ENCODE data around the gene DEFB110. TPM values are rescaled to one million over a fixed set of nuclear protein-coding genes. Genes with fewer than 3 reads are reported as not detected.

DEFB110 gene
- total RNA-seq, 2 experiments from 2014 or later = not detected

DNA sequence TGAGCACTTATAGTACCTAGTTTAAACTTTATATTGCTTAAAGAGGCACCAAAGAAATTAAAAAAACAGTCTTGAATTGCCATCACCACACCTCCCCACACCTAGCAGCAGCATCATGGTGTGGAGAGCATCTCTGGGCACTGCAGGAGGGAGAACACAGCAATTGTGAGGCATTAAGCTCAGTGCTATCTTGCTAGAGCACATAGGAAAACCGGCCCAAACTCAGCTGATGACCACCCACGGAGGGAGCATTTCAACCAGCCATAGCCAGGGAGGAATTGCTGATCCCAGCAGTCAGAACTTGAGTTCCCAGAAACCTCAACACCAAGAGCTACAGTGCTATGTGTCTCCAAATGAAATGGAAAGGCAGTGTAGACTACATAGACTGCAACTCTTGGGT is 32.9 kb downstream of the DEFB110 start:
- no peak overlapping the region for H3K4me2 ChIP-seq (ENCODE audit: low read length)
- no peaks in the 10 kb centered on the region for H3K36me3 ChIP-seq (ENCODE audit: insufficient read depth, low read length)
- DNase-seq (ENCODE audit: low spot score) = no peak
- H3K79me2 ChIP-seq (ENCODE audit: insufficient read depth, low read depth, low read length) = no peaks in the 10 kb centered on the region
- H3K9me3 ChIP-seq (ENCODE audit: low read length) = no peaks in the 10 kb centered on the region
- CTCF ChIA-PET (ENCODE audit: unreplicated experiment) = interaction anchor here (0.5 kb wide), 1 partner anchor 62 kb away, joined by 3 read pairs; no protein-coding TSS in a partner anchor
- no peak overlapping the region for H2AFZ ChIP-seq (ENCODE audit: low read length)
- TF ChIP-seq, protein P1, sequence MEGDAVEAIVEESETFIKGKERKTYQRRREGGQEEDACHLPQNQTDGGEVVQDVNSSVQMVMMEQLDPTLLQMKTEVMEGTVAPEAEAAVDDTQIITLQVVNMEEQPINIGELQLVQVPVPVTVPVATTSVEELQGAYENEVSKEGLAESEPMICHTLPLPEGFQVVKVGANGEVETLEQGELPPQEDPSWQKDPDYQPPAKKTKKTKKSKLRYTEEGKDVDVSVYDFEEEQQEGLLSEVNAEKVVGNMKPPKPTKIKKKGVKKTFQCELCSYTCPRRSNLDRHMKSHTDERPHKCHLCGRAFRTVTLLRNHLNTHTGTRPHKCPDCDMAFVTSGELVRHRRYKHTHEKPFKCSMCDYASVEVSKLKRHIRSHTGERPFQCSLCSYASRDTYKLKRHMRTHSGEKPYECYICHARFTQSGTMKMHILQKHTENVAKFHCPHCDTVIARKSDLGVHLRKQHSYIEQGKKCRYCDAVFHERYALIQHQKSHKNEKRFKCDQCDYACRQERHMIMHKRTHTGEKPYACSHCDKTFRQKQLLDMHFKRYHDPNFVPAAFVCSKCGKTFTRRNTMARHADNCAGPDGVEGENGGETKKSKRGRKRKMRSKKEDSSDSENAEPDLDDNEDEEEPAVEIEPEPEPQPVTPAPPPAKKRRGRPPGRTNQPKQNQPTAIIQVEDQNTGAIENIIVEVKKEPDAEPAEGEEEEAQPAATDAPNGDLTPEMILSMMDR (conservative IDR thresholded peaks at IDR 0.05; ENCODE audit: low read length) = no peak
- TF ChIP-seq EZH2phosphoT487 (IDR thresholded peaks at IDR 0.05; ENCODE audit: borderline replicate concordance, low read depth, low read length) = no peak
- H3K4me1 ChIP-seq (ENCODE audit: insufficient read depth, low read length, poor library complexity, severe bottlenecking) = no peaks in the 10 kb centered on the region
- H3K4me3 ChIP-seq (ENCODE audit: low read depth, low read length, poor library complexity, severe bottlenecking) = no peak overlapping the region
- no peak overlapping the region for H3K27ac ChIP-seq (ENCODE audit: low read depth, low read length, poor library complexity, severe bottlenecking)
- BruUV-seq (replicated peaks) = no TSS peak
- no peaks in the 10 kb centered on the region for H3K9me2 ChIP-seq (ENCODE audit: insufficient read depth, low read length)
- no peaks in the 10 kb centered on the region for H4K20me1 ChIP-seq (ENCODE audit: insufficient read depth, low read length)
- POLR2A ChIA-PET = interaction anchor here (0.6 kb wide), 1 partner anchor 1619 kb away, joined by 3 read pairs; no protein-coding TSS in a partner anchor
- intact Hi-C loops (cut with micrococcal nuclease; ENCODE audit: unreplicated experiment) = no loop called here

DNA sequence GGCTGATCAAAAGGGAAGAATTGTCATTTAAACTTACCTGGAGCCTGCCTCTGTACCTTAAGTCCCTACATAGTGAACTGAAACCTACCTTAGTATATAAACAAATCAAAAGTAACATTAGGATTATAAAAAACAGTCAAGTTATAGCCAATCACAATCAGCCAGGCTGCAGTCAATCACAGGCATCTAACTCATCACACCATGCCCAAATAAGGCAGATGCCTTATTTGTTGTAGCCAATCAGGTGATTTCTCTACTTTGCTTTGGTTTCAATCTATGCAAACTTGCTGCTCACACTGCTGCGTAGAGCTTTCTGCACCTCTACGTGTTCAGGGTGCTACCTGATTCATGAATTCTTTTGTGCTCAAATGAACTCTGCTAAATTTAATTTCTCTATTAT is 34.0 kb downstream of the DEFB110 start:
- intact Hi-C loops (cut with micrococcal nuclease; ENCODE audit: unreplicated experiment) = no loop called here
- no peak overlapping the region for H3K27ac ChIP-seq (ENCODE audit: low read depth, low read length, poor library complexity, severe bottlenecking)
- H3K4me1 ChIP-seq (ENCODE audit: insufficient read depth, low read length, poor library complexity, severe bottlenecking) = no peaks in the 10 kb centered on the region
- ChIA-PET CTCF (ENCODE audit: unreplicated experiment) (no interaction called here), POLR2A (no interaction called here)
- BruUV-seq (replicated peaks) = no TSS peak
- H3K9me3 ChIP-seq (ENCODE audit: low read length) = no peaks in the 10 kb centered on the region
- no peak overlapping the region for H3K4me3 ChIP-seq (ENCODE audit: low read depth, low read length, poor library complexity, severe bottlenecking)
- H4K20me1 ChIP-seq (ENCODE audit: insufficient read depth, low read length) = no peaks in the 10 kb centered on the region
- no peak overlapping the region for H2AFZ ChIP-seq (ENCODE audit: low read length)
- TF ChIP-seq, protein P1 (conservative IDR thresholded peaks at IDR 0.05; ENCODE audit: low read length) = no peak
- TF ChIP-seq EZH2phosphoT487 (IDR thresholded peaks at IDR 0.05; ENCODE audit: borderline replicate concordance, low read depth, low read length) = no peak
- DNase-seq (ENCODE audit: low spot score) = no peak
- H3K79me2 ChIP-seq (ENCODE audit: insufficient read depth, low read depth, low read length) = no peaks in the 10 kb centered on the region
- H3K36me3 ChIP-seq (ENCODE audit: insufficient read depth, low read length) = no peaks in the 10 kb centered on the region
- H3K4me2 ChIP-seq (ENCODE audit: low read length) = no peak overlapping the region
- no peaks in the 10 kb centered on the region for H3K9me2 ChIP-seq (ENCODE audit: insufficient read depth, low read length)

DNA sequence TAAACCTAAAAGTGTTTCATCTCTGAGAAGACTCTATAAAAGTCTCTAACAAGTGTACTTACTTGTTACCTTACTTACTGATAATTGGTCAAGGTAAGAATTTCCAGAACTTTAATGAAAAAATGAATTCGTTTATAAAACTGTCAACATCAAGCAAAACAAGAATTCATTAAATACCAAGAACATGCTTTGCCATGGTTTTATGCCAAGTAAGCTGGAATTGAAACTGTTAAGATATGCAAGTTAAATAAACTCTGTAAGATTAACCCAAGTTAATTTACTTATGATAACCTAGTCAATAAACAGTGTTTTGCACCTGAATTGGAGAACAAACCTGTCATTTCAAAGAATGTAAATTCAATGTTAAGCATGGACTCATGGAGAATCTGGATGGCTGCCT is 35.2 kb downstream of the DEFB110 start:
- no peak overlapping the region for H3K4me2 ChIP-seq (ENCODE audit: low read length)
- no peak overlapping the region for H3K4me3 ChIP-seq (ENCODE audit: low read depth, low read length, poor library complexity, severe bottlenecking)
- no peaks in the 10 kb centered on the region for H4K20me1 ChIP-seq (ENCODE audit: insufficient read depth, low read length)
- DNase-seq (ENCODE audit: low spot score) = no peak
- CTCF ChIA-PET (ENCODE audit: unreplicated experiment) = no interaction called here
- BruUV-seq (replicated peaks) = no TSS peak
- TF ChIP-seq EZH2phosphoT487 (IDR thresholded peaks at IDR 0.05; ENCODE audit: borderline replicate concordance, low read depth, low read length) = no peak
- TF ChIP-seq, protein P1 (conservative IDR thresholded peaks at IDR 0.05; ENCODE audit: low read length) = no peak
- no peak overlapping the region for H3K27ac ChIP-seq (ENCODE audit: low read depth, low read length, poor library complexity, severe bottlenecking)
- intact Hi-C loops (cut with micrococcal nuclease; ENCODE audit: unreplicated experiment) = no loop called here
- H2AFZ ChIP-seq (ENCODE audit: low read length) = no peak overlapping the region
- no peaks in the 10 kb centered on the region for H3K36me3 ChIP-seq (ENCODE audit: insufficient read depth, low read length)
- H3K4me1 ChIP-seq (ENCODE audit: insufficient read depth, low read length, poor library complexity, severe bottlenecking) = no peaks in the 10 kb centered on the region
- H3K9me3 ChIP-seq (ENCODE audit: low read length) = no peaks in the 10 kb centered on the region
- POLR2A ChIA-PET = no interaction called here
- no peaks in the 10 kb centered on the region for H3K79me2 ChIP-seq (ENCODE audit: insufficient read depth, low read depth, low read length)
- H3K9me2 ChIP-seq (ENCODE audit: insufficient read depth, low read length) = no peaks in the 10 kb centered on the region
